Neural progenitor cell (in vitro differentiated cells): ENCODE results near the gene CIROP. TPM values are rescaled to one million over a fixed set of nuclear protein-coding genes. Genes with fewer than 3 reads are reported as not detected.

Source experiments
- DNase-seq: peaks from one replicate; pipeline ENCODE4 v3.0.0-alpha.2; 2016; ENCODE audit warnings: low spot score
- H2AFZ ChIP-seq: fragments of 200-600 bp; sonication (generic); replicated peaks from 2 replicates; pipeline ENCODE4 v1.6.1; 2016; ENCODE audit warnings: antibody characterized with exemption
- H3F3A ChIP-seq: fragments of 200-600 bp; sonication (generic); 2 replicates; pipeline ENCODE4 v1.6.1; 2016; ENCODE audit warnings: antibody characterized with exemption, low read depth
- H3K27ac ChIP-seq: fragments of 200-600 bp; sonication (generic); 2 replicates; pipeline ENCODE4 v1.5.1; 2016; ENCODE audit warnings: mild to moderate bottlenecking
- H3K27me3 ChIP-seq: fragments of 200-600 bp; sonication (generic); 2 replicates; pipeline ENCODE4 v1.6.1; 2016; ENCODE audit warnings: mild to moderate bottlenecking, moderate library complexity
- H3K36me3 ChIP-seq: fragments of 200-600 bp; sonication (generic); 2 replicates; pipeline ENCODE4 v1.5.1; 2016
- H3K4me1 ChIP-seq: fragments of 200-600 bp; sonication (generic); 2 replicates; pipeline ENCODE4 v1.6.1; 2016; ENCODE audit warnings: mixed run types
- H3K4me2 ChIP-seq: fragments of 200-600 bp; sonication (generic); 2 replicates; pipeline ENCODE4 v1.6.1; 2016
- H3K4me3 ChIP-seq: fragments of 200-600 bp; sonication (generic); 2 replicates; pipeline ENCODE4 v1.5.1; 2016
- H3K79me2 ChIP-seq: fragments of 200-600 bp; sonication (generic); 2 replicates; pipeline ENCODE4 v1.6.1; 2016; ENCODE audit warnings: low read depth
- H3K9ac ChIP-seq: fragments of 200-600 bp; sonication (generic); 2 replicates; pipeline ENCODE4 v1.6.1; 2016
- H3K9me3 ChIP-seq: fragments of 200-600 bp; sonication (generic); 2 replicates; pipeline ENCODE4 v1.5.1; 2016; ENCODE audit warnings: low read depth
- H4K20me1 ChIP-seq: fragments of 200-600 bp; sonication (generic); 2 replicates; pipeline ENCODE4 v1.6.1; 2016; ENCODE audit warnings: low read depth
- H3K27ac Mint-ChIP-seq: 3 replicates; pipeline ENCODE4 v1.8.0; 2021; ENCODE audit warnings: mixed read lengths
- H3K27me3 Mint-ChIP-seq: 2 replicates; pipeline ENCODE4 v1.8.0; 2022; ENCODE audit warnings: low read depth, mild to moderate bottlenecking, inconsistent platforms, moderate library complexity, mixed read lengths; ENCODE audit not compliant: insufficient read depth
- H3K36me3 Mint-ChIP-seq: 3 replicates; pipeline ENCODE4 v1.8.0; 2021; ENCODE audit warnings: mixed read lengths
- H3K4me1 Mint-ChIP-seq: 3 replicates; pipeline ENCODE4 v1.8.0; 2021; ENCODE audit warnings: mixed read lengths
- H3K4me3 Mint-ChIP-seq: 3 replicates; pipeline ENCODE4 v1.8.0; 2021; ENCODE audit warnings: mild to moderate bottlenecking, moderate library complexity, mixed read lengths
- H3K9me3 Mint-ChIP-seq: 3 replicates; pipeline ENCODE4 v1.8.0; 2020; ENCODE audit warnings: mixed read lengths
- CTCF ChIP-seq: fragments of 200-600 bp; sonication (generic); IDR thresholded peaks from 2 replicates; pipeline ENCODE4 v1.5.1; 2017; ENCODE audit warnings: antibody characterized with exemption, mild to moderate bottlenecking
- EZH2 ChIP-seq: fragments of 200-600 bp; sonication (generic); IDR thresholded peaks from 2 replicates; pipeline ENCODE4 v1.6.1; 2017; ENCODE audit warnings: antibody characterized with exemption, mild to moderate bottlenecking, moderate library complexity
- EZH2phosphoT487 ChIP-seq: fragments of 200-600 bp; sonication (generic); IDR thresholded peaks from 2 replicates; pipeline ENCODE4 v1.6.1; 2017; ENCODE audit warnings: antibody characterized with exemption
- total RNA-seq: library from RNA; depleted of rRNA; stranded (reverse); fragments of >200 nt; gene quantifications from 2 replicates; pipeline ENCODE4 v1.2.3, GENCODE V29; 2015; ENCODE audit warnings: low replicate concordance

The CIROP gene
- total RNA-seq, 1 donor from 2014 or later: 0.06 TPM

DNA sequence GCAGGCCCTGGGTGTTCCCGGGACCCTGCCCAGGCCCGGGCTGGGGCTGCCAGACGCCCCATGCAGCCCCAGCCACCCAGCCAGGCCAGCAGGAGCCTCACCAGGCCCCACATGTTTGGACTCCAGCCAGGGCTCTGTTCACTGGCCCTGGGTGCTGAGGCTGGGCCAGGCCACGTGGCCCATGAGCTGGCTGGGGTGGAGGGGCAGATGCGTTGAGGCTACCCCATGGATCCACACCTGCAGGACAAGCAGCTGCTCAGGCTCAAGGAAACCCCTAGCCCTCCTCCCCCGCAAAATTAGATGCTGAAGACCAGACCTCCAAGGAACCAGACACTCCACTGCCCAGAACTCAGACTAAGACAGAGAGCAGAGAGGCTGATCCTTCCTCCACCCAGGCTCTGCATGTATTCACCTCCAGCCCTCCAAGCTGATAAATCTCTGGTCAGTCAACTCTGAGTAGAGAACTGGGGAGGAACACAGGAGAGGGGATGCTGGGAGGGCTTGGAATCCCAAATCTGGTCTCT is 49.1 kb downstream of the CIROP start:
- H3K27ac Mint-ChIP-seq: no peak overlapping the region
- H3K4me3 Mint-ChIP-seq: peak overlapping the region; percentile 89
- peaks cover 5% of the 10 kb centered on the region for H3K4me1 ChIP-seq

DNA sequence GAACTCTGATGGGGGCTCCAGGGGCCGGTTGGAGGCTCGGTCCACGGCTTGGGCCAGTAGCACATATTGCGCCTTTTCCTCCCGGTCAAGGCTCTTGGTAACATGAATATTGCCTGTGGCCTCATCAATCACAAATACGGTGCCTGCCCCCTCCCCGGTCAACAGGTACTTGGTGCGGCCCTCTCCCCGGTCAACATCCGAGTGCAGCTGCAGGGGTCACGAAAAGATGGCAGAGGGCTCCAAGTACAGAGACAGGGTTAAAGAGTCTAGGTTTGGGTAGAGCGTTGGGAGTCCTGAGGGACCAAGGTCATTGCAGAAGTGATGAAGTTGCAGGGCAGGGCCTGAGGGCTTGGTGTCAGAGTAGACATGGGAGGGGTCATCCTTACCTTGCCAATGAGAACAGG is 49.6 kb downstream of the CIROP start:
- TF ChIP-seq CTCF (no peak), EZH2phosphoT487 (no peak), EZH2 (no peak)
- Histone ChIP-seq H3K27ac (no peak overlapping the region), H3F3A (peaks cover 26% of the 10 kb centered on the region), H3K36me3 (peaks cover 1% of the 10 kb centered on the region), H2AFZ (no peak overlapping the region), H3K27me3 (no peaks in the 10 kb centered on the region), H3K79me2 (peaks cover 7% of the 10 kb centered on the region), H3K4me2 (no peak overlapping the region), H3K4me3 (no peak overlapping the region), H4K20me1 (peaks cover 36% of the 10 kb centered on the region), H3K9ac (no peak overlapping the region), H3K4me1 (peaks cover 5% of the 10 kb centered on the region), H3K9me3 (no peaks in the 10 kb centered on the region)
- no peak for DNase-seq
- Mint-ChIP-seq H3K27me3 (peaks cover 8% of the 10 kb centered on the region), H3K4me3 (peak overlapping the region; percentile 27), H3K36me3 (peaks cover 16% of the 10 kb centered on the region), H3K9me3 (no peaks in the 10 kb centered on the region), H3K27ac (no peak overlapping the region), H3K4me1 (peaks cover 23% of the 10 kb centered on the region)

More for the DNA sequence above, 49.1 kb downstream of the CIROP start:
- Histone ChIP-seq H3K27me3 (no peaks in the 10 kb centered on the region), H3K9ac (no peak overlapping the region), H3K36me3 (peaks cover 3% of the 10 kb centered on the region), H3K4me2 (peak overlapping the region; percentile 94), H4K20me1 (peaks cover 41% of the 10 kb centered on the region), H3K27ac (no peak overlapping the region), H3K4me3 (peak overlapping the region; percentile 92), H3F3A (peaks cover 31% of the 10 kb centered on the region), H3K79me2 (peaks cover 7% of the 10 kb centered on the region), H2AFZ (no peak overlapping the region), H3K9me3 (no peaks in the 10 kb centered on the region)
- no peak for DNase-seq
- Mint-ChIP-seq H3K27me3 (peaks cover 8% of the 10 kb centered on the region), H3K4me1 (peaks cover 24% of the 10 kb centered on the region), H3K9me3 (no peaks in the 10 kb centered on the region), H3K36me3 (peaks cover 16% of the 10 kb centered on the region)
- TF ChIP-seq CTCF (no peak), EZH2 (no peak), EZH2phosphoT487 (no peak)

- Histone ChIP-seq H3K79me2 (peaks cover 7% of the 10 kb centered on the region), H3K4me2 (no peak overlapping the region), H3F3A (peaks cover 16% of the 10 kb centered on the region), H3K36me3 (no peaks in the 10 kb centered on the region), H2AFZ (no peak overlapping the region), H3K9ac (no peak overlapping the region), H3K27ac (no peak overlapping the region), H4K20me1 (peaks cover 26% of the 10 kb centered on the region), H3K4me1 (peaks cover 5% of the 10 kb centered on the region), H3K9me3 (no peaks in the 10 kb centered on the region), H3K27me3 (no peaks in the 10 kb centered on the region), H3K4me3 (no peak overlapping the region)
- TF ChIP-seq EZH2 (no peak), CTCF (peak; percentile 37), EZH2phosphoT487 (no peak)
- H3K36me3 Mint-ChIP-seq: peaks cover 16% of the 10 kb centered on the region
- H3K27ac Mint-ChIP-seq: no peak overlapping the region
- H3K9me3 Mint-ChIP-seq: no peaks in the 10 kb centered on the region
- peak overlapping the region; percentile 31 for H3K4me3 Mint-ChIP-seq
- peaks cover 20% of the 10 kb centered on the region for H3K4me1 Mint-ChIP-seq
- H3K27me3 Mint-ChIP-seq: peaks cover 8% of the 10 kb centered on the region
- DNase-seq: peak; percentile 39
Observed at GRCh38 chr14:23054000-23054811, 50.6 kb downstream of the CIROP start.
